Measurements from ENCODE around the gene NEUROD2.
"Not testable (repeated sequence)": the region's sequence is repeated elsewhere in the genome, so short reads cannot be mapped to it uniquely, and the experiment has no call there.

Gene NEUROD2

DNA sequence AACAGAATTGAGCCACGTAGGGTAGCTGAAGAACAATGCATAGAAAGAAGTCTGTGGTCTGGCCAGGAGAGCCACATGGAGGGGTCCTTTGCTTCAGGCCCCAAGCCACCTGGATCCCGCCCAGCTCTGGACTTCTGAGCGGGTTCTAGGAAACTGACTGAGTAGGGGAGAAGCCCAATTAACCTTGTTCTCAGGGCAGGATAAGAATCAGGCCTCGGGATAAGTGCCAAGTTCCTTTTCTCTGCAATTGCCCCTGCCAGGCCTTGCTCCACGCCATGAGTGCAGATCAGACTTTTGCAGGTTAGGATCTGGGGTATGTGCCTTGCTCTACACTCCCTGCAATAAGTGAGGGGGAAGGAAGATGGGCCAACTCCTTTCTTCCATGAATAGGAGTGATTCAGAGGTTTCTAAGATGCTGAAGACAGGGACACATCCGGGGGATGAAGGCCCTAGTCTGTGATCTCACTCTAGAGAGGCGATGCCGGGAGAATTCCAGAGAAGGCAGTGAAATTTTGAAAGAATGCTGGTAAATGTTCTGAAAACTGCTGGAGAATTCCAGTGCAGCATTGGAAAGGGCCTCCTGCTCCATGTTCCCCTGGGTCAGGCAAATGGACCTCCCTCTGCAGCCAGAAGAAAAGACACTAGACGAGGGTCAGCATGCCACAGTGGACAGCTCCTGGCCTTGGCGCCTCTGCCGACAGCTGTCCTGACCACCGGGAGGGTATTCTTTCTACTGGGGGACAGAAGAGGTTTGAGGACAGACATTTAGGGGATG, 5.8 kb downstream of the NEUROD2 start:
- DNase-seq: no peak

DNA sequence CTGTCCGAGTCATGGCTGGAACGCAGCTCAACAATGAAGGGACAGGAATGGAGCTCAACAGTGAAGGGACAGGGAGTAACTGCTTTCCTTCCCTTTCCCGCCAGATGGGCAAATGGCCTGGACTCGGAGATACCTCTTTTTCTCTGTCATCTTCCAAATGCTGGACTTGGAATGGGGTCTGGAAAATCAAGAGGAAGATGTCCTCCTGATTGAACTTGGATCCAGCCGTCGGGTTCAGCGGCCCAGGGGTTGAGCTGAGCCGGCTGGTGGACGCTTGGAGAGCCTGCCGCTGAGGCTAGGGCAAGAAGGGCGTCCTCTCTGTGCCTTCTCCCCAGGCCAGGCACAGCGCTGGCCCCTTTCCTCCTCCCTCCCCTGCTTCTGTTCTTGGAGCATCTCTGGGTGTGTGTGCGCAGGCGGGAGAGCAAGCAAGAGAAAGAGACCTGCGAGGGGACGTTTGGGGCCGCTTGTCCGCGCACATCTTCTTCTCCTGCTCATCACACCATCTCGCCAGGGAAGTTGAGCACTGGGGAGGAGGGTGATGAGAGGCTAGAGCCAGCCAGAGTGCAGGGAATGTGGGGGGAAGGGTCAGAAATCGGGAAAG, 6.6 kb downstream of the NEUROD2 start:
- no peak for DNase-seq

DNA sequence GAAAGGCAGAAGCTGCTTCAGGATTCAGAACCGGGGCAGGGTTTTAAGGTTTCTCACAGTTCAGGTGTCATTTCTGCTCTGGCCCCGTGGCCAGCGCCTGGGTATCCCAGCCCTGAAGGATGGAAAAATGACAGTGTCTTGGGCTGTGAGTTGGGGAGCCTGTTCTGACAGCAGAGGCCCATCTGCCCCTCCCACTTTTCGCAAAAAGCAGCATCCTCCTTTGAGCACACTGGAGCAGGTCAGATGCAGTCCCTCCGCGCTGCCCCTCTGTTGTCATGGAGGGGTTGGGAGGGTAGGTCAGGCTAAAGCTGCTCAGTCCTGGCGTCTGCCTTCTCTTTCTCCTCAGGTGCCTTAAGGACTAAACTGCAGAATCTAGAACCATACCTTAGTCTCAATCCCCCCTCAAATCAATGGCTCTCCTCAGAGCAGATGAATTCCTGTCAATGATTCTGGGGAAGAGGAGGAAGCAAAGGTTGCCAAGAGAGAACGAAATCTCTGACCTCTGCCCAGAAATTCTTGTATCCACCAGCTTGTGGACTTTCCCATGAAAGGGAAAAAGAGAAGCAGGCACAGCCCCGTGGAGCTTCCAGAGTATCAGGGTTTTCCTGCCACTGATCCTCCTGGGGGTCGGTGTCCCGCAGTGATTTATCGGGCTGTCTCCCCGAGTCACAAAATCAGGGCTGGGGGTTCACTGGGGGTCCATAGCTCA, 7.3 kb downstream of the NEUROD2 start:
- DNase-seq: no peak

DNA sequence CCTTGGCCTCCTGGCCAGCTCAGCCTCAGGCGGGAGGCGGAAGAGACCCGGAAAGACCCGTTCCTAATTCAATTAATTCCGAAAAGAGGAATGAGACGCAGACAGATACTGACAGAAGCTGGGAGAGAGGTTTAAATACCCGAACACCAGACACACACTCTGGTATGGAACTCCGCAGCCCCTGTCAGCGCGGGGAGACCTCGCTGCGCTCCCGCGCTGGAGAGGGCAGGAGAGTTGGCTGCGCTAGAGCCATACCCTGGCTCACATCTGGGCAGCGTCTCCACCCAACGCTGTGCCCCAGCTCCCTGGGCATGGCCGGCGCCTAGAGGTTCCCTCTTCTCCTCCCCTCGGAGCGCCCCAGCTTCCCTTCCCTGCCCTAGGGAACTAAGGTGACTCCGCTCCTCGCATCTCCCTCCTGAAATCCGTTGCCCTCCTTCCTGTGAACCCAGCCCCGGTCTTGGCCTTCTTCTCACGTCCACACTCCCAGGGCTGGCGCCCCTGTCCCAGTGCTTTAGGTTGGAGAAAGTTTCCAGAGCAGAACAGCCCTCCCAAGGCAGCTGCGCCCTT, 8.0 kb downstream of the NEUROD2 start:
- DNase-seq: no peak

DNA sequence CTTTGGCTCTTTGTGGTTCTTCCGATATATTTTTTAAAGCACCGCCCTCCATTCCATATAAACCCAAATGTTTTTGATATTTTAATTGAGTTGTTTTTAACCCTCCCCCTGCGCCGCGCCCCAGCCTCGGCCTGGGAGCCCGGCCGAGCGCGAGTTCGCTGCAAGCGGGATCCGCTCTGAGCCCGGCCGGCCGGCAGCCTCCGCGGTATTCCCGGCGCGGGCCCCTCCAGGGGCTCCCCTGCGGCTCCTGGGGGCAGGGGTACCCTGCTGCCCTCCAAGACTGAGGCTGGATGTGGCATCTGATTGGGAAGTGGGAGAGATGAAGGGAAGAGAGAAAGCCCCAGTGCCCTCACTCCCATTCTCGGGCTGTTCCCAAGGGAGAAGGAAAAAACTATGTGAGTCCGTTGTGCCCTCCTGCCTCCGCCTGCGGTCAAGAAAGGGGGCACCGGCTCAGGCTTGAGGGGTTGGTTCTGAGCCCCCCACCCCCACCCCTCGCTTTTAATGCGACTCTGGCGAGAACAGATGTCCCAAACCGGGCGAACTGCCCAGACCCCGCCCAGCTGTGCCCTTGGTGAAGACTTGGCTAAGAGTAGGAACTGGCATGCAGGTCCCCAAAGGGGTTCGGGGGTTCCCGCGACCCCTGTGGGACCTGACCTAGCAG, 8.6 kb downstream of the NEUROD2 start:
- DNase-seq: no peak

DNA sequence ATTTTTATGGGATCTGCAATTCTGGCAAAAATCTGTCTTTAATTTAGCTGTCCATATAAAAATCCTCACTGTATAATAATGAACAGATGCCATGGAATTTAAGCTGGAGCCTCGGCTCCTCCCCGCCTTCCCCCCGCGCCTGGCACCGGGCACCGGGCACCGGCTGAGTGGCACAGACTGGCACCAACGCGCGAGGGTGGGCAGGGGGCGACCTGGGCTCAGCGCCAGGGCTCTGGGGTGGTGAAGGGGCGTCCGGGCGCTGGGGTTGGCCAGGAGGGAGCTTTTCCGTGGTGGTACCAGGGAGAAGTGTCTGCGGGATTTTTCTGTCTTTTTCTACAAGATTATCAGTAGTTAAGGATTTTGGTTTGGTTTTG, 9.1 kb downstream of the NEUROD2 start:
- no peak for DNase-seq

DNA sequence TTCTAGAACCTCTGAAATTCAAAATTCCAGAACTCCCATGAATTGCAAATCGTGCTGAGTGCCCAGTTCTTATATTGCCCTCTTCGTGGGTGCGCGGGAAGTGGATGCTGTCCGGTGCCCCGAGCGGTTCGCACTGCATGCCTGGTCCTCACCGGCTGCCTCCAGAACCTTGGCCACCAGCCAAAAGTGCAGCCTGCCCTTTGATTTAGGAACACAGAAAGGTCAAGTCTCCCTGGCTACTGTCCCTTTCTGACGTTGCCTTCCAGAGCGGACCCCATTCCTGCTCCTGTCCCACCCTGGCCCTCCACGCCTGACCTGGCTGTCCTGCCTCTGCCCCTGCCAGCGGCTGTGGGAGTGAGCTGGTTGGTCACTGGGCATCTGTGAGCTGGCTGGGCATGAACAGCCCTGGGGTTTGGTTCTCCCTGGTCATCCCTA, 9.7 kb downstream of the NEUROD2 start:
- no peak for DNase-seq

DNA sequence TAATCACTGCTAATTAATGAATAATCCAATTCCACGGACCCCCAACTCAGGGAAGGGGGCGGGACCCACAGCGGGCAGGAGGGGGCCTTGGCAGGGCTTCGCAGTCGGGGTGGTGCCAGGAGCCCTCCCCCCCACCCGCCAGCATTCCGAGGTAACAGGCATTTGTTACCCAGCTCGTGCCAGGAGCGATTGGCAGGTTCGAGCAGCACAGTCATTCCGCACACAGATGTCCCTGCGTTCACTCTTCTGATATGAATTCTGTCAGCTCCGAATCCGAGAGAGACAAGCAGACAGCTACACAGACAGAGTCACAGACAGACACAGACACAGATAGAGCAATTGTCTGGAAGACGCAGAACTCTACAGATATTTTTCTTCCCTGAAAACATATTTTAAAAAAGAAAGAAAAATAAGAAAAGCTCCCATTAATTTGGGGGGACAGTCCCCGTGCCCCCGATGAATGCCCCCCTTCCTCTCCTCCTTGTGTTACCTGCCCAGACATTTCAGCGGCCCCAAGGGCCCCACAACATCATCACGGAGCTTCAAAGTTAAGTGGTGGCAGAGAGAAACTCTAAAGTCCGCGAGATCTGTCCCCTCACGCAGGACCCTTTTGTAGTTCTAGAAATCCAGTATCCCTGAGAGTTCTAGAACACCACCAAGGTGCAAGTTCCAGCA, 10.2 kb downstream of the NEUROD2 start:
- no peak for DNase-seq

DNA sequence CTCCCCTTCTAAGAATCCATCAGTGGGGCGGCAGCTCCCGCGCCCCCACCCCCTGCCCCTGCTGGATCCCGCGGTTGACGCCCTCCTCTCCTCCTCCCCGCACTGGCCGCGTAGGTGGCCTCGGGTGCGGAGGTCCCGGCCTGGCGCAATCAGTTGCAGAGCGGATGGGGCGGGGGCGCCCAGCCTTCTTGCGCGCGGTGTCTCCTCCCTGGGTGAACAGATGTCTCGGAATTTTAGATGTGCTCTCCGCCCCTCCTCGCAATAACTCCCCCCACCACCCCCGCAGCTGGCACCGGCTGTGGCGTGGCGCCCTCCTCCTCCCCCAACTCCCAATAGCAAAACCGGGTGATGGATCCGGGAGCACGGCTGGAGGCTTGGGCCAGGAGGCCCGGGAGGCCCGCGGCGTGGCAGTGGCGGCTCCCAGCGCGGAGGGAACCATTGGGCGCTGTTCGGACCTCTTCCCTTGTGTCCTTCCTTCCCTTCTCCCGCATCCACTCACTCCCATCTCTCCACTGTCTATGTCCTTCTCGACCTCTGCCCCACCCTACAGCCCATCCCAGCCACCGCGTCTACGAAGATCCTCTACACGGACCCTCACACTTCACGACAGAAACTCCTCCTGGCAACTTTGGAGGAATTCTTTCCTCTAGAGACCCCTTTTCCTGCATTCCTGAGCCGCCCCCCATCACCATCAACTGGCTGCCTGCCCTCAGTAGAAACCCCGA, 11.0 kb downstream of the NEUROD2 start:
- DNase-seq: no peak

DNA sequence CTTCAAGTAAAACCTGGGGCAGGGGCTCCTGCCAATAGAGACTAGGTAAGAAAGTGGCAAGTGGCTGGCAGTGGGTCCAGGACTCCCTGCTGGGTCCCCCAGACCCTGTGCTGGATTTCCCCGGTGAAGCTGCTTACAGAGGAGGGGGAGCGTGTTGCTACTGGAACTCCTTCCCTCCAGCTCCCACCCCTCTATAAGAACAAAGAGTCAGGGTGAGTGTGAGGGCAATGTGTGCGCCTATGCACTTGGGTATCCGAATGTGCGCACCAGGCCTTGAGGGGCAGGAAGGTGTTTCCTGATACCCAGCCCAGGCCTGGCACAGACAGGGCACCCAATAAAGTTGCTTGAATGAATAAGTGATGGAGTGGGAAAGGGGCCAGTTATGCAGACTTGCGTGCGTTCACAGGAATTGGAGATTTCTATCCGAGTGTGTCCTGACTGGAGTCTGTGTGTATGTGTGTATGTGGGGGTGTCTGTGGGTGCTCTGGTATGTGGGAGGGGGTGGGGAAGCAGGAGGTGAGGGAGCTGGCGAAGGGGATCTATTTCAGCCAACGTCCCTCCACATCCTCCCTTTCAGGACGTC, 11.7 kb downstream of the NEUROD2 start:
- DNase-seq: no peak

DNA sequence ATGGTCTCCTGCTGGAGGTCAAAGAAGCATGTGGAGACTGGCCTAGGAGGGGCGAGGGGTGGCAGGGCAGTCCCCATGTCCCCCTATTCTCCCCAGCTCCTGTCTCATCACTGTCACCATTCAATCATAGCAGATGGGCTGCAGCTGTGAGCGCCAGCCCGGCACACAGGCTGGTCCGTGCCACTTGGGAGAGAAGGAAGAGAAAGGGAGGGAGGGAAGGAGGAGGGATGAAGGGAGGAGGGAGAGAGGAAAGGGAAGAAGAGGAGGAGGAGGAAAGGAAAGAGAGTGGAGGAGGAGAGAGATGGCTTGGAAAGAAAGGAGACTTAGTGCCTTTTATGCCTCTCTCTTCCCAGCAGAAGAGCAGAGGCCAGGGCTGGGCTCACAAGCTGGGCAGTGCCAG, 12.4 kb downstream of the NEUROD2 start:
- DNase-seq: no peak

DNA sequence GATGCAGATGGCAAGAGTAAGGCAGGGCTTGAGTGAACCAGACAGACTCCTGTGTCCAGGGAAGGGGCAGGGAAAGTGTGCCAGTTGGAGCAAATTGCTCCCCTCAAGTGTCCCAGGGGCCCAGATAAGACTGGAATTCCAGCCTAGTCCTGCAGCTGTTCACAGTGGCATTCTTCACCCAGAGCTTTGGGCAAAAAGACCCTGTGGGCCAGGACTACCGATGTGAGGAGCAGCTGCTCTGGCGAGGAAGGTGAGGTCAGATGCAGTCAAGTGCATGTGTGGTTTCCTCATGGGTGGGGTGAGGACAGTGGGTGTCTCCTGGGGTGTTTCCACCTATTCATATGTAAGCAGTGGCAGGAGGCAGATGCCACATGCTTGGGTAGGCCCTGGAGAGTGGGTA, 14.3 kb downstream of the NEUROD2 start:
- DNase-seq: no peak

DNA sequence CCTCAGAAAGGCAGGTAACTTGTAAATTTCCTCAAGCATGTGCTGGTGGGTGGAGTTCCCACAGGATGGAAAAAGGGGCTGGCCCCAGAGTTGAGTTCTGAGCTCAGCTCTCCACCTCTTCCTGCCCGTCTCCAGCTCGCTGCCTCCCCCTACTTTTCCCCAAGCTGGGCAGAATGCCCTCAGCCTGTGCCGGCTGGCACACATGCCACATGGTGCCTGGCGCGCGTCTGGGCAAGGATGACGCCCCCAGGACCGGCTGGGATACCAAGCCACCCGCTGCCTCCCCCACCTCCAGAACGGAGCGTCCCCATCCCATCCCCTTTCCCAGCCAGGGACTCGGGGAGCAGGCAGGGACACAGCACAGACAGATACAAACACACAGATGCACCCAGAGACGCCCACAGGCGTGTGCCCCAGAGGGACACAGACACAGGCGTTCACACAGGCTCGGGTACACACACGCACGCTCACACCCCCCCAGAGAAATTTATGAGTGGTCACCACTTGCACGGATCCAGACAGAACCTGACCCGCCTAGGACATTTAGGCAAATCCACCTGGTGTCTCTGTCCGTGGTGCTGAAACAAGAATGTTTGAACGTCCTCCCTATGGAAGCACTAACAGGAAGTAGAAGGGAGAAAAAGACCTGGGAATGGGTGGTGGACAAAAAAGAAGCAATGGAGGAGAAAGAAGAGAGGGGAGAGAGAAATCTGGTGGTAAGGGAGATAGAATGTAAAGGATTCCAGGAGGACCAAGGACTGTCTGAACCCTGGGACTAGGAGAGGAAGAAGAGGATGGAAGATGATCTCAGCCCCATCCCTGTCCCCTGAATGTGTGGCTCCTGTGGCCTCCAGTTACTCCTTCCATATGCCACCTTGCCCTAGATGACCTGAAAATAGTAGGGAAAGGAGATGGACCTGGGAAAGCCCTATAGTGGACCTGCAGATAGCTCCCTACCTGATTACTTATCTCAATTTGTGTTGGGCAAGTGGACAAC, 15.5 kb downstream of the NEUROD2 start:
- DNase-seq: peak; percentile 50

DNA sequence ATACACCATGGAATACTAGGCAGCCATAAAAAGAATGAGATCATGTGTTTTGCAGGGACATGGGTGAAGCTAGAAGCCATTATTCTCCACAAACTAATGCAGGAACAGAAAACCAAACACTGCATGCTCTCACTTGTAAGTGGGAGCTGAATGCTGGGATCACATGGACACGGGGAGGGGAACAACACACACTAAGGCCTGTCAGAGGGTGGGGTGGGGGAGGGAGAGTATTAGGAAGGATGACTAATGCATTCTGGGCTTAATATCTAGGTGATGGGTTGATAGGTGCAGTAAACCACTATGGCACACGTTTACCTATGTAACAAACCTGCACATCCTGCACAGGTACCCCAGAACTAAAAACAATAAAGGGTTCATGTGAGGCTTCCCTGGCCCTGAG, 17.5 kb downstream of the NEUROD2 start:
- not testable (repeated sequence) for DNase-seq

DNA sequence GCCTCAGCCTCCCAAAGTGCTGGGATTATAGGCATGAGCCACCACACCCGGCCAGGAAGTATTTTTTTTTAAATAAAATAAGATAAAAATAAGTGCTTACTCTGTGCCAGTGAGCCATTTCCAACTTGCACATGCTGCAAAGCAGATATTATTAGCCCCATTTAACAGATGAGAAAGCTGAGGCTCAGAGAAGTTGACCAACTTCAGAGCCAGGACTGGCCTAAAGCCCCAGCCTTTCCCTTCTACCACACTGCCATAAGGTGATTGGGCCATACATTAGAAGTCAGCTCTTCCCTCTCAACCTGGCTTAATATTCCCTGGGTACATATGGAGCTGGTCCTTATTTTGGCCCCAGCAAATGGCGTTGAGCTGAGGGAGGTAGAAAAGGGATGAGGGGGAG, 25.1 kb downstream of the NEUROD2 start:
- DNase-seq: no peak

DNA sequence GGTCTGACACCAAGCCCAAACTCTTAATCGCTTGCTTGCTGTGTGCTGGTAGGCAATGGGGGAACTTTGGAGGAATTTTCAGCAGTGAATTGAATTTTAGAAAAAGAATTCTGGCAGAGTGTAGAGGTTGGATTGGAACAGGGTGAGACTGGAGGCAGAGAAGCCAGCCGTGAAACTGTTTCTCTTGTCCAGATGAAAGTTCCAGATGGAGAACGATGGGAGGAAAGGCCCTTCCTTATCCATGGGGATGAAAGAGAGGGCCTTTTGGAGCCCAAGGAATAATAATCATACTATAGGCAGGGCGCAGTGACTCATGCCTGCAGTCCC, 26.0 kb downstream of the NEUROD2 start:
- DNase-seq: no peak

DNA sequence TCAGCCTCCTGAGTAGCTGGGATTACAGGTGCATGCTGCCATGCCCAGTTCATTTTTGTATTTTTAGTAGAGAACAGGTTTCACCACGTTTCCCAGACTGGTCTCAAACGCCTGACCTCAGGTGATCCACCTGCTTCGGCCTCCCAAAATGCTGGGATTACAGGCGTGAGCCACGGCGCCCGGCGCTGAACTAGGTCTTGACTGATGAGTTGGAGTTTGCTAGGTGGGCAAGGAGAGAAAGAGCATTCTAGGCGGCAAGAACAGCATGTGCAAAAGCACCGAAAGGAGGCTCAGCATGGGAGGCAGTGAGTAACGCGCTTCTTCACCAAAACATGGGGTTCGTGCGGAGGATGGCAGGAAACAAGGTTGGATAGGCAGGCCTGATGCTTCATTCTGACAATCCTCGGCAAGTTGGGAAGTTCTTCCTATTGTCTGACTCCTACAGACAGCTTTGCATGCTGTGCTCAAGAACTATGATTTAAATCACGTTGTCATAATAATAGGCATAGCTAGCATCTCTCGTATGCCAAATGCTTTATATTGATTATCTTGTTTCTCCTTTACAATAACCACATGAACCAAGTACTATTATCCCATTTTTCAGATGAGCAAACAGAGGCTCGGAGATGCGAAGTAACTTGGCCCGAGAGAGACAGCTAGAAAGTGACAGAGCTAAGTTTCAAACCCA, 26.5 kb downstream of the NEUROD2 start:
- DNase-seq: no peak

DNA sequence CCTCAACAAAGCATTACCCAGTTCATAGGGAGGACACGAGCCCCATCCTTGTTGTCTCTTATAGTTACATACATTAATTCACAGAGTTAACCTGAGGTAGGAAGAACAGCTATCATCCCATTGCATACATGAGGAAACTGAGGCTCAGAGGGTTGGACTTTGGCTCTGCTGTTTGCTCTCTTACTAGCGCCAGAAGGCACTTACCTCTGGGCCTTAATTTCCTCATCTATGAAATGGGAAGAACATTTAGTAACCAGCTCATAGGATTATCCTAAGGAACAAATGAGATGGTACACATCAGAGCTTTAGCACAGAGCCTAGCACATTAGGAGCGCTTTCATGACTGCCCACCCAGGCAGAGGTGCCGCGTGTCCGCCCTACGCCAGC, 27.6 kb downstream of the NEUROD2 start:
- no peak for DNase-seq

DNA sequence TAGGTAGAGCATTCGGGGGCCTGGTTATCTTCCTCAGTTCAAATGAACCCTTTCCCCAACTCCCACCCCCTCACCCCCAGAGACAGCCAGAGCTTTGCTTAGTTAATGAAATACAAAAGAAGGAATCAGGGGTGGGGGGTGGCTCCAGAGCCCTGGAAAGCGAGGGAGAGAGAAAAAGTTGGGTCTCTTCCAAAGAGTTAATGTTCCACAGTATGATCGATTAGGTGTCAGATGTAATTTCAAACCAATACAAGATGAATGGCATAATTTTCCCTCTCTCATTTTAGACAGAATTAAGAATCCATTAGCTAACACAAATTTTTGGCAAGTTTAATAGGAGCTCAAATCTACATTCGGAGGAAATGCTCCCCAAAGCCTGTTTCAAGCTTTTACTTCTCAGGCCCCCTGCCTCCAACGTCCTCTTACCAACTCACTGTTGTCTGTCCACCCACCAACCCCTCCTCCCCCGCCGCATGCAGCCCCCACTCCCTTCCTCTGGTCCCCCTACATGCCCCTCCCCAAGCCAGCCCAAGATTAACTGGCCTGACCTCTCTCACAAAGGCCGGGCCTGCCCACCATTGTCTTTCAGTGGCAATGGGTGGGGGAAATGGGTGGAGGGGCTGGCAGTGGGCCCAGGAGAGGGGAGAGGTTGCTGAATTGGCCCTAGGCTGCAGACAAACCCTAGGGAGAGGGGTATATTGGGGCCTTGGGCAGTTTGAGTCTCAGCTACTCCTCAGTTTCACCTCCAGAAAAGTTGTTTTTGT, 28.2 kb downstream of the NEUROD2 start:
- no peak for DNase-seq
